Measurements from ENCODE around the gene NGEF.

The NGEF gene

GRCh38 chr2:233058717-233059546, 45.9 kb upstream of the NGEF start:
- TF ChIP-seq SPI1 (IDR thresholded peaks at IDR 0.05; ENCODE audit: borderline replicate concordance, low read depth) (no peak), REST (IDR thresholded peaks at IDR 0.05; ENCODE audit: insufficient replicate concordance, low read depth) (no peak), CTCF (IDR thresholded peaks at IDR 0.05; ENCODE audit: insufficient read depth, low read length) (no peak), GABPA (IDR thresholded peaks at IDR 0.05; ENCODE audit: low read depth) (no peak), POLR2AphosphoS5 (IDR thresholded peaks at IDR 0.05; ENCODE audit: low read depth) (no peak)
- DNase-seq (ENCODE audit: low read depth in 1 of 2, low spot score in 1 of 2), result no peak
- H3K27ac ChIP-seq (replicated peaks), result peak overlapping the region; percentile 98
- H3K27me3 ChIP-seq (ENCODE audit: insufficient read depth, poor library complexity, severe bottlenecking), result no peaks in the 10 kb centered on the region
- H3K4me3 ChIP-seq (replicated peaks; ENCODE audit: insufficient read depth, low read length), result no peak overlapping the region

- no peak for TF ChIP-seq GABPA (IDR thresholded peaks at IDR 0.05; ENCODE audit: low read depth)
- TF ChIP-seq POLR2AphosphoS5 (IDR thresholded peaks at IDR 0.05; ENCODE audit: low read depth), result no peak
- TF ChIP-seq REST (IDR thresholded peaks at IDR 0.05; ENCODE audit: insufficient replicate concordance, low read depth), result no peak
- TF ChIP-seq CTCF (IDR thresholded peaks at IDR 0.05; ENCODE audit: insufficient read depth, low read length), result no peak
- no peak for TF ChIP-seq SPI1 (IDR thresholded peaks at IDR 0.05; ENCODE audit: borderline replicate concordance, low read depth)
- Histone ChIP-seq H3K27me3 (ENCODE audit: insufficient read depth, poor library complexity, severe bottlenecking) (no peaks in the 10 kb centered on the region), H3K27ac (replicated peaks) (no peak overlapping the region), H3K4me3 (replicated peaks; ENCODE audit: insufficient read depth, low read length) (no peak overlapping the region)
- no peak for DNase-seq (ENCODE audit: low read depth in 1 of 2, low spot score in 1 of 2)
Measured at GRCh38 chr2:233056961-233057605, 44.0 kb upstream of the NGEF start.

GRCh38 chr2:233055362-233055761, 42.3 kb upstream of the NGEF start:
- H3K27me3 ChIP-seq (ENCODE audit: insufficient read depth, poor library complexity, severe bottlenecking), result no peaks in the 10 kb centered on the region
- no peak overlapping the region for H3K27ac ChIP-seq (replicated peaks)
- no peak for TF ChIP-seq POLR2AphosphoS5 (IDR thresholded peaks at IDR 0.05; ENCODE audit: low read depth)
- TF ChIP-seq CTCF (IDR thresholded peaks at IDR 0.05; ENCODE audit: insufficient read depth, low read length), result no peak
- TF ChIP-seq SPI1 (IDR thresholded peaks at IDR 0.05; ENCODE audit: borderline replicate concordance, low read depth), result no peak
- no peak for TF ChIP-seq REST (IDR thresholded peaks at IDR 0.05; ENCODE audit: insufficient replicate concordance, low read depth)
- TF ChIP-seq GABPA (IDR thresholded peaks at IDR 0.05; ENCODE audit: low read depth), result no peak
- DNase-seq (ENCODE audit: low read depth in 1 of 2, low spot score in 1 of 2), result no peak
- no peak overlapping the region for H3K4me3 ChIP-seq (replicated peaks; ENCODE audit: insufficient read depth, low read length)
